Upper lobe of left lung (tissue), 6 donors: Measurements from ENCODE around the gene SLC5A11. TPM values are rescaled to one million over a fixed set of nuclear protein-coding genes. Genes with fewer than 3 reads are reported as not detected.
"Not testable (repeated sequence)": the region's sequence is repeated elsewhere in the genome, so short reads cannot be mapped to it uniquely, and the experiment has no call there.

Source experiments
- ATAC-seq, 2 donors: fragments of 200-7000 bp; cut with Tn5 transposase; one replicate each; pipeline ENCODE4 v1.9.1; 2022; ENCODE audit warnings: mild to moderate bottlenecking in 2 of 2, moderate library complexity in 2 of 2; ENCODE audit not compliant: low FRiP score in 2 of 2
- DNase-seq, 2 donors: peaks; one replicate each; pipeline ENCODE4 v3.0.0-alpha.2; 2019 to 2020
- H3K27ac ChIP-seq, 4 donors: fragments of 200-600 bp; sonication (generic); one replicate each; pipeline ENCODE4 v1.5.1; 2016 to 2019
- H3K27me3 ChIP-seq, 4 donors: fragments of 200-600 bp; sonication (generic); one replicate each; pipeline ENCODE4 v1.5.1; 2017 to 2019
- H3K36me3 ChIP-seq, 4 donors: fragments of 200-600 bp; sonication (generic); one replicate each; pipeline ENCODE4 v1.5.1; 2016 to 2019
- H3K4me1 ChIP-seq, 4 donors: fragments of 200-600 bp; sonication (generic); one replicate each; pipeline ENCODE4 v1.5.1; 2018 to 2019
- H3K4me3 ChIP-seq, 4 donors: fragments of 200-600 bp; sonication (generic); one replicate each; pipeline ENCODE4 v1.5.1; 2017 to 2019; ENCODE audit warnings: mild to moderate bottlenecking in 2 of 4, moderate library complexity in 1 of 4
- H3K9me3 ChIP-seq, 4 donors: fragments of 200-600 bp; sonication (generic); one replicate each; pipeline ENCODE4 v1.5.1; 2018 to 2019
- CTCF ChIP-seq, 6 experiments: fragments of 450-650 bp in 4 of 6; fragments of 200-600 bp in 2 of 6; sonication (generic) in 2 of 6; IDR thresholded peaks; one replicate each; pipeline ENCODE4 v1.5.1; 2016 to 2019; ENCODE audit warnings: antibody characterized with exemption in 6 of 6
- EP300 ChIP-seq, 4 donors: sonication (generic); formaldehyde crosslinking; IDR thresholded peaks; one replicate each; pipeline ENCODE4 v1.5.1; 2017; ENCODE audit warnings: antibody characterized with exemption in 4 of 4, control low read depth in 2 of 4
- POLR2A ChIP-seq, 4 donors: fragments of 450-650 bp; IDR thresholded peaks; one replicate each; pipeline ENCODE4 v1.5.1; 2016 to 2017; ENCODE audit warnings: antibody characterized with exemption in 4 of 4, mild to moderate bottlenecking in 2 of 4
- POLR2AphosphoS5 ChIP-seq, 2 donors: sonication (generic); formaldehyde crosslinking; IDR thresholded peaks; one replicate each; pipeline ENCODE4 v1.5.1; 2017; ENCODE audit warnings: antibody characterized with exemption in 2 of 2
- WGBS, 2 donors: methylation state at CpG; one replicate each; pipeline ENCODE4 v1.1.5; 2017 to 2018; 5-methylcytosine and 5-hydroxymethylcytosine counted together
- total RNA-seq, 6 donors: library from RNA; depleted of rRNA in 4 of 6; stranded (reverse); fragments of >200 nt in 4 of 6; gene quantifications; one replicate each; pipeline versions ENCODE4 v1.1.0 to v1.2.1, GENCODE V29; 2016 to 2021
- donor health status: DM: no; HTN: no; CAD: no; lungs with moderate emphysema.
- donor health status: DM: no; HTN: yes; CAD: no; lungs with severe emphysema.

Gene SLC5A11
- total RNA-seq, 6 donors from 2014 or later, result 0.15 to 0.86 (median 0.30) TPM; not detected in 3

DNA sequence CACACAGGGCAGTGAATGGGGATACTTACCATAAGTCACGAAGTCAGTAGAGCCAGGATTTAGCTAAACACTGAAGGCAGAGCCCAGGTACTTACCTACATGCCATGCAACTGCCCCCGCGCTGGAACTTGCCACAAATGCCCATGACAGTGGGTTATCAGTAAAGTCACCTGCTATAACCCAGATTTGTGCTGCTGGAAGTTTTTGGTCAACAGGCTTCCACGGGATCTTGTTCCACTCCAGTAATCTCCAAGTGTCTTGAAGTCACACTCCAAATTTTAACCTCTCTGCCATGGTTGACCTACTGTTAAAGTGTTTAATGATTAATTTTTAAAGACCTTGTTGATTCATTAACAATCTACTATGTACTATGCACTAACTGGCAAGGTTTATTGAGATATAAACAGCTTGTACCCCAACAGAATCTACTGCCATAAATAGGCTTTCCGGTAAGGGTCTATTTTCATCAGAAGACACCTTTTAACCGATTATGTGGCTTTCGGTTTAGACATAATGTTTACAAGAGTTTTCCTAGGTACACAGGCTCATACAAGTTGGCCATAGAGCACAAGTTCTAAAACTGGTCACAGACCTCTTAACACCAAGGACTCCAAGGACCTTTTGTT, 6.3 kb upstream of the SLC5A11 start:
- Histone ChIP-seq H3K27ac (peak overlapping the region in 2 of 4 donors; percentile 16 to 26), H3K4me3 (no peak overlapping the region), H3K4me1 (peaks cover 5 to 13% (median 11%) of the 10 kb centered on the region in 4 donors), H3K36me3 (no peaks in the 10 kb centered on the region), H3K27me3 (no peaks in the 10 kb centered on the region), H3K9me3 (no peaks in the 10 kb centered on the region)
- WGBS, 2 donors, result 64 to 80% methylated on average over 7 of the region's 7 CpGs
- TF ChIP-seq CTCF (IDR thresholded peaks at IDR 0.05), result no peak
- TF ChIP-seq POLR2AphosphoS5 (IDR thresholded peaks at IDR 0.05), result no peak
- TF ChIP-seq POLR2A (IDR thresholded peaks at IDR 0.05), result no peak
- TF ChIP-seq EP300 (IDR thresholded peaks at IDR 0.05), result no peak
- ATAC-seq (peak in 1 of 2 donors; percentile 17), DNase-seq (no peak)

DNA sequence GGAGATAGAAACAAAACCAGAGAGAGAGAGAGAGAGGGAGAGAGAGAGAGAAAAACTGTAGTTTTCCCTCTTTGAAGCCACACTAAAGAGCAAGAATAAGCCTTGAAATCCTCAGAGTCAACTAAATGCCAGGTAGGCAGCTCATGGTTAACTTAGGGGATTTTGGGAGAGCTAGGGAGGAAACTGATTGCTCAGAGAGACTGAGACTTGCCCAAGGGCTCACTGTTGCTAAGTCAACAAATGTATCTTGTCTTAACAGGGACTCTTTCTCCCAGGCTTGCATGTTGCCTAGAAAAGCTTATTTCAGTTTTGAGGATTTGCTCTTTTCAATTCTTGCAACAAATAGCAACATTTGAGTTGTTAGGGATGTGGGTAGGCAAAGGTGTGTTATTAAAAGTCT, 4.5 kb upstream of the SLC5A11 start:
- H3K9me3 ChIP-seq, result no peaks in the 10 kb centered on the region
- no peaks in the 10 kb centered on the region for H3K36me3 ChIP-seq
- H3K4me1 ChIP-seq, result peaks cover 5 to 13% (median 9%) of the 10 kb centered on the region in 4 donors
- DNase-seq, result no peak
- H3K27me3 ChIP-seq, result no peaks in the 10 kb centered on the region
- H3K27ac ChIP-seq, result no peak overlapping the region
- H3K4me3 ChIP-seq, result no peak overlapping the region
- no peak for ATAC-seq
- no peak for TF ChIP-seq CTCF (IDR thresholded peaks at IDR 0.05)
- TF ChIP-seq EP300 (IDR thresholded peaks at IDR 0.05), result no peak
- TF ChIP-seq POLR2A (IDR thresholded peaks at IDR 0.05), result no peak
- TF ChIP-seq POLR2AphosphoS5 (IDR thresholded peaks at IDR 0.05), result no peak

DNA sequence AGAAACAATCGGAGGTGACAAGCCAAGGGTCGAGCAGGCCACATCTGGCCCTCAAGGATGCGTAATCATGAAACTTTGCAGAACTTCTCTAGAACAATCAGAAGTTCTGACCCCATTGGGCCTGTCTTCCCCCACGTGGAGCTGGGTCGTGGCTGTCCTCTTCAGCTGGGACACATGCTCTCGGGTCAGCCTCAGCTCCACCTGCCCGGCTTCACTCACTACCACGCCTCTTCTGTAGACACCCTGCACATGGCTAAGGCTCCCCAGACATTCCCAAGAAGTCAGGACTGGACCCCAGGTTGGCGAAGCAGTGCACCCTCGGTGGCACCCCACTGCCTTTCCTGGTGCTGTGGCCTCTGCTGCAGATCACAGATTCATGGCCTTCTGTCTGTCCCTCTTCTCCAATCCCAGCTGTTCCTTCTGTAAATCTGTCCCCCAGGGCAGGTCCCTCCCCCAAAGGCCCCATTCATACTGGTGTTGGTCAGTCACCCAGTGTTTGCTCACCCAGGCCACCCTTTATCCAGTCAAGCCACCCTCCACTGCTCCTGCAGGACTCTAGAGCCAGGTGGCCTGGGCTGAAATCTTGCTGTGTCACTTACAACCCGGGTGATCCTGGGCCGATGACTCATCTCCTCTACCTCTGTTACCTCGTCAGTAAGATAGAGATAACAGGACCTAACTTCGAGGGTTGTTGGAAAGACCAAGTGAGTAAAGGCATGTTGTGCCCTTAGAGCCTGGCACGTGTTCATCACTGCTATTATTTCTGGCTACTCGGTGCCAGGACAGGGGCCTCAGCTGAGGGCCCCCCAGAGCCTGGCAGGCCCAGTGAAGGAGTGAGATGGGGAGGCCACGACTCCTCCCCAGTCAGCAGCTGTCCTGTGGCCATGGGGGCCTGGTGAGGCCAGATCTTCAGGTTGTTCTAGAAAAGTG, 1.4 kb upstream of the SLC5A11 start:
- H3K27me3 ChIP-seq, result no peaks in the 10 kb centered on the region
- no peak for TF ChIP-seq EP300 (IDR thresholded peaks at IDR 0.05)
- no peak for TF ChIP-seq POLR2AphosphoS5 (IDR thresholded peaks at IDR 0.05)
- TF ChIP-seq POLR2A (IDR thresholded peaks at IDR 0.05), result no peak
- no peak for TF ChIP-seq CTCF (IDR thresholded peaks at IDR 0.05)
- H3K4me1 ChIP-seq, result peaks cover 0 to under 1% (median under 1%) of the 10 kb centered on the region in 4 donors
- no peak overlapping the region for H3K4me3 ChIP-seq
- DNase-seq (no peak), ATAC-seq (no peak)
- H3K36me3 ChIP-seq, result no peaks in the 10 kb centered on the region
- no peaks in the 10 kb centered on the region for H3K9me3 ChIP-seq
- 82 to 87% methylated on average over 11 to 17 of the region's 17 CpGs for WGBS, 2 donors
- no peak overlapping the region for H3K27ac ChIP-seq

DNA sequence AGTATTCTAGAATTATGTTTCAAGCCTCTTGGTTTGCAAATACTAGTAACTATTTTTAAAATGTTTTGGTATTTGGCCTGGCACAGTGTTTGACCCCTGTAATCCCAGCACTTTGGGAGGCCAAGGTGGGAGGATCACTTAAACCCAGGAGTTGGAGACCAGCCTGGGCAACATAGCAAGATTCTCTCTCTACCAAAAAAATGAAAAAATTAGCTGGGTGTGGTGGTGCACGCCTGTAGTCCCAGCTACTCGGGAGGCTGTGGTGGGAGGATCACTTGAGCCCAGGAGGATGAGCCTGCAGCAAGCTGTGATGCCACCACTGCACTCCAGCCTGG, 765 bp upstream of the SLC5A11 start:
- 96 to 100% methylated on average over 2 of the region's 2 CpGs for WGBS, 2 donors
- not testable (repeated sequence) for DNase-seq, H3K9me3 ChIP-seq, ATAC-seq, H3K27ac ChIP-seq, H3K27me3 ChIP-seq, H3K4me3 ChIP-seq, H3K4me1 ChIP-seq, H3K36me3 ChIP-seq

- WGBS, 2 donors, result 87 to 88% methylated on average over 5 to 8 of the region's 8 CpGs
- H3K4me3 ChIP-seq, result no peak overlapping the region
- no peak overlapping the region for H3K27ac ChIP-seq
- no peaks in the 10 kb centered on the region for H3K4me1 ChIP-seq
- no peaks in the 10 kb centered on the region for H3K27me3 ChIP-seq
- ATAC-seq (no peak), DNase-seq (no peak)
- H3K36me3 ChIP-seq, result no peaks in the 10 kb centered on the region
- no peaks in the 10 kb centered on the region for H3K9me3 ChIP-seq
- no peak for TF ChIP-seq POLR2A (IDR thresholded peaks at IDR 0.05)
- TF ChIP-seq POLR2AphosphoS5 (IDR thresholded peaks at IDR 0.05), result no peak
- TF ChIP-seq EP300 (IDR thresholded peaks at IDR 0.05), result no peak
- no peak for TF ChIP-seq CTCF (IDR thresholded peaks at IDR 0.05)
Observed at GRCh38 chr16:24846548-24847357, 990 bp downstream of the SLC5A11 start.
